Measurements from ENCODE around the gene BOK.
"Not testable (repeated sequence)": the region's sequence is repeated elsewhere in the genome, so short reads cannot be mapped to it uniquely, and the experiment has no call there.

BOK gene

GRCh38 chr2:241574911-241575623 lies 16.5 kb downstream of the BOK start:
- DNase-seq: no peak

- DNase-seq: no peak
Measured at GRCh38 chr2:241575624-241576292, 17.2 kb downstream of the BOK start.

DNA sequence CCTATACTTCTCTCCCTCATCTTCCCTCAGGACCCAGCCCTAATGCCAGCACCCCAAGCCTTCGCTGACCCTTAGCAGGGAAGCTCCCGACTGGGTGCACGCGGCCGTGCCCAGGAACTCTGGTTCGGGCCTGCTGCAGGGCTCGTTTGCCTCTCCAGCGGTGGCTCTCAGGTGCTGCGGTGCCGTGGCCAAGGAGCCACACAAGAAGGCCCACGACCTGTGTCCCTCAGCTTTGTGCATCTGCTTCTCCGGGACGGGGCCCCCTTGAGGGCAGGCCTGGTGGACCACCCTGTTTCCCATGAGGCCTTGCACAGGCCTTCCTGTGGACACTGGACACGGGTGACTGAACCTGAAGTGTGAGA lies 17.7 kb downstream of the BOK start:
- DNase-seq: no peak

- no peak for DNase-seq
Measured at GRCh38 chr2:241577413-241578122, 19.0 kb downstream of the BOK start.

- no peak for DNase-seq
Measured at GRCh38 chr2:241579281-241579680, 20.7 kb downstream of the BOK start.

GRCh38 chr2:241582328-241582727 lies 23.8 kb downstream of the BOK start:
- DNase-seq: no peak

- no peak for DNase-seq
Measured at GRCh38 chr2:241582806-241583205, 24.3 kb downstream of the BOK start.

- DNase-seq: no peak
Measured at GRCh38 chr2:241584436-241584835, 25.9 kb downstream of the BOK start.

DNA sequence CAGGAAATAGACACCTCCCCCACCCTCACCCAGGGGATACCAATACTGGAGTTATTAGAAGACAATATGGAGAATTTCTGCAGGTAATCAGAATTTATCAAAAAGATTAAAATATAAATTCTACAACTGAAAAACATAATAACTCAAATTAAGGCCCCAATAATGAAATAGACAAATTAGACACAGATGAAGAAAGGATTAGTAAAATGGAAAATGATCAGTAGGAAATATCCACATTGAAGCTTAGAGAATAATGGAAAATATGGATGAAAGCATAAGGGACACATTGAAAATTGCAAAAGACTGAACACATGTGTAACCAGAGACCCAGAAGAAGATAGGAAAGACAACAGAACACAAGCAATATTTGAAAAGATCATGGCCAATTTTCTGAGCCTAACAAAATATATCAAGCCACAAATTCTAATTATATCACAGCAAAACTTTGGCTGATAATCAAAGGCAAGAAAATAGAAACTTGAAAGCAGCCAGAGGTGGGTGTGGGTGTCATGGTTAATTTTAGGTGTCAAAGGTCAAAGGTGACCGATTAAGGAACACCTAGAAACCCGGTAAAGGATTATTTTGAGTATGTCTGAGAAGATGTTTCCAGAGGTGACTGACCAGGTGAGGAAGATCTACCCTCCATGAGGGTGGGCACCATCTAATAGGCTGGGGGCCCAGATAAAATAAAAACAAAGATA lies 28.2 kb downstream of the BOK start:
- DNase-seq: no peak

DNA sequence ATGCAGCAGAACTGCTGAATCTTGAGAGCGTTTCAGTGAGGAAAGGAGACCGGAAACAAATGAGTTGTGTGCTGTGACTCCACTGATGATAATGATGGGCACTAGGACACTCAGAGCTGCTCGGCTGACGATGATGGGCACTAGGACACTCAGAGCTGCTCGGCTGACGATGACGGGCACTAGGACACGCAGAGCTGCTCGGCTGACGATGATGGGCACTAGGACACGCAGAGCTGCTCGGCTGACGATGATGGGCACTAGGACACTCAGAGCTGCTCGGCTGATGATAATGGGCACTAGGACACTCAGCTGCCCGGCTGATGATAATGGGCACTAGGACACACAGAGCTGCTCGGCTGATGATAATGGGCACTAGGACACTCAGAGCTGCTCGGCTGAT lies 31.3 kb downstream of the BOK start:
- not testable (repeated sequence) for DNase-seq

DNA sequence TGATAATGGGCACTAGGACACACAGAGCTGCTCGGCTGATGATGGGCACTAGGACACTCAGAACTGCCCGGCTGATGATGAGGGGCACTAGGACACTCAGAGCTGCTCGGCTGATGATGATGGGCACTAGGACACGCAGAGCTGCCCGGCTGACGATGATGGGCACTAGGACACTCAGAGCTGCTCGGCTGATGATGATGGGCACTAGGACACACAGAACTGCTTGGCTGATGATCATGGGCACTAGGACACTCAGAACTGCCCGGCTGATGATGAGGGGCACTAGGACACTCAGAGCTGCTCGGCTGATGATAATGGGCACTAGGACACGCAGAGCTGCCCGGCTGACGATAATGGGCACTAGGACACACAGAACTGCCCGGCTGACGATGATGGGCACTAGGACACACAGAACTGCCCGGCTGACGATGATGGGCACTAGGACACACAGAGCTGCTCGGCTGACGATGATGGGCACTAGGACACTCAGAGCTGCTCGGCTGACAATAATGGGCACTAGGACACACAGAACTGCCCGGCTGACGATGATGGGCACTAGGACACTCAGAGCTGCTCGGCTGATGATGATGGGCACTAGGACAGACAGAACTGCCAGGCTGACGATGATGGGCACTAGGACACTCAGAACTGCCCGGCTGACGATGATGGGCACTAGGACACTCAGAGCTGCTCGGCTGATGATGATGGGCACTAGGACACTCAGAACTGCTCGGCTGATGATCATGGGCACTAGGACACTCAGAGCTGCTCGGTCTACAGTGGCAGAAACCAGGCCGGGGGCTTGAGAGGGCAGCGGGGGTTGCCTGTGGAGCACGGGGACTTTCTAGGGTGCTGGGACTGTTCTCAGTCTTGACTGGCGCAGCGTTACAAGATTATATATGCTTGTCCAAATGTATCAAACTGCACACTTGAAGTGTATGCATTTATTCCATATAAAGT lies 32.2 kb downstream of the BOK start:
- DNase-seq: not testable (repeated sequence)

GRCh38 chr2:241592126-241592845 lies 33.7 kb downstream of the BOK start:
- DNase-seq: no peak

DNA sequence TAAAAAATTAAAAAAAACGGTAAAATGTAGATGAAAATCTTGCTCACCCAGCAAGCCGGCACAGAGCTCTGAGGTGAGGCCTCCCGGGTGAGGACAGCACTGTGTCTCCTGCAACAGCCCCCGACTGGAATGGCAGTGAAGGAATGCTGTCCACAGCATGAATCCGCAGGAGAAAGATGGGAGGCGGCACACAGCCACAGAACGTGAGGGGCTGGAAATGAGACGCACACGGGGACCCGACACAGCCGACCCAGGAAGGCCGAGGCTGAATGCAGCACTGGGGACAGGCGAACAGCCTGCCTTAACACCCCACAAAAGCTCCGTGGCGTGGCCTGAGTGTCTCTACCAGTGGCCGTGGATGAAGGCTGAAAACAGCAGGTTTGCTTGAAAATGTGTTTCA lies 34.7 kb downstream of the BOK start:
- no peak for DNase-seq

GRCh38 chr2:241595600-241596140 lies 37.1 kb downstream of the BOK start:
- DNase-seq: no peak

- DNase-seq: no peak
Measured at GRCh38 chr2:241597561-241597960, 39.0 kb downstream of the BOK start.

DNA sequence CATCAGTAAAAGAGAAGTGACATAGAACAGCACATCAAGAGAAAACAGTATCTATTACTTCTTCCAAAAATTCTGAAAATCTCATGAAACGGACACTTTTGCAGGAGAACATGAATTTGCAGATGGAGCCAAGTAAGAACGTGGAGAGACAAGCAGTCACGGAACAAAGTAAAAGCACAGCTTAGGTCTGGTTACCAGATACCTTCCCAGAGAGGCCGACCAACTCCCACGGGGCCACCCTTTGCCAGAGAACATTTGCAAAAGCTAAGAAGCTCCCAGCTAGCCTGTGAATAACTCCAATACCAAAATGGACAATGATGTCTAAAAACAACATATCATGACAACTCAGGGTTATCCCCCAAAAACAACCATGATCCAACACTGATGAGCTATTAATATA lies 39.5 kb downstream of the BOK start:
- DNase-seq: no peak

- DNase-seq: peak; percentile 28
Measured at GRCh38 chr2:241598487-241598886, 39.9 kb downstream of the BOK start.

- no peak for DNase-seq
Measured at GRCh38 chr2:241599615-241600014, 41.1 kb downstream of the BOK start.

DNA sequence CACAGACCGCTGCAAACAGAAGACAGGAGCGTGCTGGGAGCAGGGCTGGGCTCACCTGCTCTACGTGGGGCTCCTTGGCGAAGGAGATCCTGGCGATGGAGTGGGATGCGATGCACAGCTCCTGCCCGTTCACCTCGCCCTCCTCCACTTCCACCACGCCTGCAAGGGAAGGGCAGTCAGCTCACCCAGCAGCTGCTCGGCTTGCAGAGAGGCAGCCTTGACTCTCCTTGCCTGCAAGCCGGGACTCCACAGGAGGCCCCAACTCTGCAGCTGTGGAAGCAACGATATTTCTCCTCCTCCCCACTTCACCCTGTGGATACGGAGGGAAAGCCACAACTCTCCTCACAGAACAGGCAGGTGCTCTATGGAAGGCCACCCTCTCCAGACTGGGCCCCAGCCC lies 43.3 kb downstream of the BOK start:
- no peak for DNase-seq

DNA sequence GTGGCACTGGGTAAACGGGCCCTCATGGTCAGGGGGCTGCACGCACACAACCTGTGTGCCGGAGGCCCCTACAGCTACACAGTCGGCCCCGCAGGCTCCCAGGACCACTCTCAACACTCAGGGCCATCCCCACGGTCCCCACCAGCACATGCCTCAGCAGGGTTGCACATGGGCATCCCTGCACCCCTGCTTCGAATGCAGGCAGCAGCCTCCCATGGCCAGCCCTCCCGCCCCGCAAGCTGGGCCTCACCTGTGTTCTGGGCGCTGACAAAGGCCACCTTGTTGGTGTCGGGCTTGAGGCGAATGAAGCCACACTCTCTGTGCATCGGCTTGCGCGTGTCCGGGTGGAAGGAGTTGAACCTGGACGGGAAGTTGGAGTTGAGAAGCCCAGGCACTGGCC lies 44.2 kb downstream of the BOK start:
- DNase-seq: no peak

DNA sequence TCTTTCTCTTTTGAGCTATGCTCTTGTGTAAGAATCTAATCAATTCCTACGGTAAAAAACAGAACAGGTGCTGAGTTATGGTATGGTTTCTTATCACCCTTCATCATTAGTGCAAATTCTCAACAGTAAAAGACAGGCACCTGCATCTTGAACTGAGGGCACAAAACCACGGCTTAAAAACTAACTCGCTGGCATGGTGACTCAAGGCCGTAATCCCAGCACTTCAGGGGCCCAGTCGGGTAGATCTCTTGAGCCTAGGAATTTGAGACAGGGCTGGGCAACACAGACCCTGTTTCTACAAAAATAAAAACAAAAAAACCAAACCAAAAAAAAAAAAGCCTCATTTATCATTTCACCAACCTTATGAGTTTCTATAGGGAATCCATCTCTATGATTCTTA lies 45.1 kb downstream of the BOK start:
- no peak for DNase-seq

Measured in OCI-M1 (cell line).